NB4 (cell line): Measurements from ENCODE around the gene NIPAL3.

Experiments
- POLR2A ChIP-seq: IDR thresholded peaks from 2 replicates; pipeline ENCODE4 v1.6.1; 2011; ENCODE audit warnings: mild to moderate bottlenecking; ENCODE audit not compliant: insufficient read length; ENCODE audit errors: extremely low read depth
- TF ChIP-seq, protein P1 (sequence below): IDR thresholded peaks from one replicate; pipeline ENCODE4 v1.5.1; 2012; ENCODE audit warnings: low read depth, low read length
- TF ChIP-seq, protein P2 (sequence below): IDR thresholded peaks from 2 replicates; pipeline ENCODE4 v1.6.1; 2011; ENCODE audit warnings: low read depth, low read length

DNA sequence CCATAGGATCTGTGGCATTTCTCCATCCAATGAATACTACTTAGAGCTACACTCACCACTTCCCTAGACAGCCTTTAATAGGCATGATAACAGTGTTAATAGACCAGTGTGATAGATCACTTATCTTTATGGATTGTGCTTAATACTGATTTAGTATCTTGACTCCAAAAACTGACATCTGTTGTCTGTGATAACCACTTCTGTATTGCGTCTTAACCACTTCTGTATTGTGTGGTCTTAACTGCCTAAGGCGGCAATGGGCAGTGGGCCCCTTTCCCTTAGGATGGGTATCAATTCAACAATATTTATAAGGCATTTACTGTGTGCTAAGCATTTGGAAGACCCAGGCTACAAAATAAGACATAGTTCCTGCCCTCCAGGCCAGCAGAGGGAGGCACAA is 55.0 kb downstream of the NIPAL3 start:
- TF ChIP-seq, protein P1, sequence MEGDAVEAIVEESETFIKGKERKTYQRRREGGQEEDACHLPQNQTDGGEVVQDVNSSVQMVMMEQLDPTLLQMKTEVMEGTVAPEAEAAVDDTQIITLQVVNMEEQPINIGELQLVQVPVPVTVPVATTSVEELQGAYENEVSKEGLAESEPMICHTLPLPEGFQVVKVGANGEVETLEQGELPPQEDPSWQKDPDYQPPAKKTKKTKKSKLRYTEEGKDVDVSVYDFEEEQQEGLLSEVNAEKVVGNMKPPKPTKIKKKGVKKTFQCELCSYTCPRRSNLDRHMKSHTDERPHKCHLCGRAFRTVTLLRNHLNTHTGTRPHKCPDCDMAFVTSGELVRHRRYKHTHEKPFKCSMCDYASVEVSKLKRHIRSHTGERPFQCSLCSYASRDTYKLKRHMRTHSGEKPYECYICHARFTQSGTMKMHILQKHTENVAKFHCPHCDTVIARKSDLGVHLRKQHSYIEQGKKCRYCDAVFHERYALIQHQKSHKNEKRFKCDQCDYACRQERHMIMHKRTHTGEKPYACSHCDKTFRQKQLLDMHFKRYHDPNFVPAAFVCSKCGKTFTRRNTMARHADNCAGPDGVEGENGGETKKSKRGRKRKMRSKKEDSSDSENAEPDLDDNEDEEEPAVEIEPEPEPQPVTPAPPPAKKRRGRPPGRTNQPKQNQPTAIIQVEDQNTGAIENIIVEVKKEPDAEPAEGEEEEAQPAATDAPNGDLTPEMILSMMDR: no peak
- TF ChIP-seq, protein P2, sequence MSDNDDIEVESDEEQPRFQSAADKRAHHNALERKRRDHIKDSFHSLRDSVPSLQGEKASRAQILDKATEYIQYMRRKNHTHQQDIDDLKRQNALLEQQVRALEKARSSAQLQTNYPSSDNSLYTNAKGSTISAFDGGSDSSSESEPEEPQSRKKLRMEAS: no peak
- no peak for TF ChIP-seq POLR2A
